Suppressor macrophage treated with lipopolysaccharide for 4 hours (primary cell): ENCODE data around the gene GSG1L2.
"Not testable (repeated sequence)": the region's sequence is repeated elsewhere in the genome, so short reads cannot be mapped to it uniquely, and the experiment has no call there.

Experiments used
- DNase-seq: peaks from one replicate; pipeline ENCODE4 v3.0.0-alpha.2; 2020

GSG1L2 gene

GRCh38 chr17:9788601-9789000, 33.3 kb downstream of the GSG1L2 start:
- no peak for DNase-seq

- no peak for DNase-seq
Measured at GRCh38 chr17:9784544-9784943, 37.3 kb downstream of the GSG1L2 start.

- DNase-seq: not testable (repeated sequence)
Measured at GRCh38 chr17:9783465-9783864, 38.4 kb downstream of the GSG1L2 start.

GRCh38 chr17:9783050-9783449, 38.8 kb downstream of the GSG1L2 start:
- no peak for DNase-seq

GRCh38 chr17:9780552-9780951, 41.3 kb downstream of the GSG1L2 start:
- no peak for DNase-seq

DNA sequence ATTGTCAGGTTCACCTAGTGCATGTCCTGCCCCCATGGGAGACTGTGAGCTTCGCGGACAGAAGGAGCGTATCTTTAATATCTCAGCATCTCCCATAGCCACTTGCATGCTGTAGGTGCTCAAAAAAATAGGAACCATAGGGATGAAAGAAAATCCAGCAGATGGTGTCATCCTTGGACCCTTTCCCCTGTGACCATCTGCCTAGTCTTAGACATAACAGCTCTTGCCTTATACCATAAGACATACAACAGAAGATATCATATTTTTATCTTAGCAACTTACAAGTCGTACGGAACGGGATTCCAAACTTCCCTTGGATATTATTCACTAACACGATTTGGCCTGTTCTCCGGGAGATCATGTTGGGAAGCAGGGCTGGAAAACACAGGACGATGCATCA, 45.0 kb downstream of the GSG1L2 start:
- DNase-seq: no peak

DNA sequence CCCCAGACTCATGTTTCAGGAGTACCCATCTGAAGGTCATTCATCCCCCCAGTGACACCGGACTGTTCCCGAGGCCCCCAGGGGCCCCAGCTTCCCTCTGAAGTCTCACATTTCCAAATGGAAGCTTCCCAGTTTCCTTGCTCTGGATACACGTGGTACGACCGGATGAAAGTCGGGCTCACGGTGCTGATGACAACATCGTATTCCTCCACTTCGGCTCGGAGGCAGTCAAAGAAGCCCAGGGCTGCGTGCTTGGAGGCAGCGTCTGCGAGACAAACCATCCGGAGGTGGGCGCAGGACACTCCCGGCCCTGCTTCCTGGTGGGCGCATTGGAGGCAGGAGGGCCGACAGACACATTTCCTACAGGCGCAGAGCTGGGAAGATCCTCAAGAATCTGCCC, 49.2 kb downstream of the GSG1L2 start:
- no peak for DNase-seq

GRCh38 chr17:9771465-9771864, 50.4 kb downstream of the GSG1L2 start:
- no peak for DNase-seq

DNA sequence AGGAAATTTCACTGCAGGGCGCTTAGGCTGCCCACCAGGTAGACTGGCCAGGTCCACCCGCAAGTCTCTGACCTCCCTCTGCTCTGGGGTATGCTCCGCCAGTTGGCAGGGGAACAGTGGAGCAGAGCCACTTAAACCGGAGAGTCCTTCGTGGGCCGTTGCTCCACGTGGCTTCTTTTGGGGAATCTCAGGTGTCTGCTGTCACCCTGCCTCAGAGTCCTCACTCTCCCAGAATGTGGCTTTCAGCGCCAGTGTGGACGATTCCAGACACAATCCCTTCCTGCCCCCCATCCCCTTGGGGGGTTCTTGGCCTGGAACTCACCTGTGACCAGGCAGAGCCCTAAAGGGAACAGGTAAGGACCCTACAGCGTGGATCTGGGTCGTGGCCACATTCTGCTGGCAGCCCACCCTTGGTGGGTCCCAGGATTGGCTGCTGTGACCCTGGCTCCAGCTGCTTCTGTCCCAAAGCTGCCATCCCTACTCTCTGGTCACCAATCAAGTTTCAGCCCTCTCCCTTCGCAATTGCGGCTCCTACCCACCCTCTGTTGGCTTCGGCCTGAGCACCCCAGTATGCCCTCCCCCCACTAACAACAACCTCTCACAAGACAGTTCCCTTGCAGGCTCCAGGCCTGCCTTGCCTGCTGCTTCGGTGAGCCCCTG, 52.7 kb downstream of the GSG1L2 start:
- no peak for DNase-seq

DNA sequence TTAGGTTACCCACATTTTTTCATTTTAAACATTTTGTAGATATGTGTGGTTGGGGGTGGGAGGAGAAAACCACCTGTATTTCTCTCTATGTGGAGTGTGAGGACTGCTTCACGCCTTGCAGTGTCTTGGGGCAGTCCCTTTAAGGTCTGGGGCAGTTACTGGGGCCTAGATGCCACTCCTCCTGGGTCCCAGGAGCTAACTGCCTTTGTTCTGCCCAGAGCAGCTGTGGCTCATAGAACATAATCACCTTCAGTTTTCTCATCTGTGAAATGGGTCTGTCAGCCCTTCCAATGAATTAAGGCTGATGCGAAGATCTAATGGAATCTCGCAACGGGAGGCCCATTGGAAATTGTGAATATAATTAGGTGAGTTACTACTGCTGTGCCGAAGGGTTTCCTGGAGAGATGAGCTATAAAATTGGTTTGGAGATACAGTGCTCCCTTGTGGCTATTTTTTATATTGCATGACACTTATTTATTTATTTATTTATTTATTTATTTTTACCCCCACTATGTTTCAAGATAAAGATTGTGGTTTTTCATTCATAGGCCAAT, 53.4 kb downstream of the GSG1L2 start:
- DNase-seq: peak; percentile 40

DNA sequence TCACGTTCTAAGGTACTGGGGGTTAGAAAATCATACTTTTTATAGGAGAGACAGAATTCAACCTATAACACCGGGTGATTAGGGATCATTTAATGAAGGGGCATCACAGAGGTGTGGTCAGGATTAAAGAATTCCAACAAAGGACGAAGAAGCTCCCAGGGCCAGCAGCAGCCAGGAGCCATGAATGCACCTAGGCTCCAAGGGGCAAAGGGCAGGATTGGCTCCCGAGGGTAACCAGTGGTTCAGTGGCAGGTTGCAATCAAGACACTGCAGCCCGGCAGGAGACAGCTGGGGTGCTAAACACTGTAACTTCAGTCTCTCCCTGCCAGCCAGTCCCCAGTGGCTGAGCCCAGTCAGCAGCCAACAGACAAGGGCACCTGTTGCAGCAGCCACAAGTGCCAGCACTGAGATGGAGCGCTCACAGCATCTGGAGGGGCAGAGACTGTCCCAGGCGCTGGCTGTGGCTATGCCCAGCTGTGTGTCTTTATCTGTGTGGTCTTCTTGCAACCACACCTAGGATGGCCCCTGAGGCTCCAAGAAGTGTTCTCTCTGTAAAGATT, 54.4 kb downstream of the GSG1L2 start:
- no peak for DNase-seq

- no peak for DNase-seq
Measured at GRCh38 chr17:9766970-9767369, 54.9 kb downstream of the GSG1L2 start.

GRCh38 chr17:9765322-9765721, 56.6 kb downstream of the GSG1L2 start:
- no peak for DNase-seq

- peak; percentile 16 for DNase-seq
Measured at GRCh38 chr17:9763643-9764042, 58.2 kb downstream of the GSG1L2 start.

- no peak for DNase-seq
Measured at GRCh38 chr17:9760266-9760665, 61.6 kb downstream of the GSG1L2 start.

- no peak for DNase-seq
Measured at GRCh38 chr17:9755083-9755482, 66.8 kb downstream of the GSG1L2 start.
